HFF-Myc (cell line): Measurements from ENCODE around the gene WASF3.

ENCODE experiments used
- DNase-seq: peaks from one replicate; pipeline ENCODE4 v3.0.0-alpha.2; 2011; ENCODE audit warnings: low read depth; ENCODE audit errors: extremely low read depth
- H3K4me3 ChIP-seq: replicated peaks from 2 replicates; pipeline ENCODE4 v1.5.1; 2011; ENCODE audit warnings: low read depth, mild to moderate bottlenecking, control low read depth, low read length
- CTCF ChIP-seq: IDR thresholded peaks from 2 replicates; pipeline ENCODE4 v1.5.1; 2012; ENCODE audit warnings: mild to moderate bottlenecking, low read depth, low read length, control low read depth; ENCODE audit errors: missing control alignments

WASF3 gene

GRCh38 chr13:26591672-26592071, 34.2 kb downstream of the WASF3 start:
- no peak for DNase-seq
- H3K4me3 ChIP-seq, result no peak overlapping the region
- TF ChIP-seq CTCF, result no peak

GRCh38 chr13:26593661-26594060, 36.2 kb downstream of the WASF3 start:
- DNase-seq, result no peak
- H3K4me3 ChIP-seq, result no peak overlapping the region
- TF ChIP-seq CTCF, result no peak

- DNase-seq, result no peak
- no peak overlapping the region for H3K4me3 ChIP-seq
- TF ChIP-seq CTCF, result no peak
Observed at GRCh38 chr13:26594363-26594762, 36.9 kb downstream of the WASF3 start.

GRCh38 chr13:26596458-26596857, 39.0 kb downstream of the WASF3 start:
- no peak overlapping the region for H3K4me3 ChIP-seq
- no peak for DNase-seq
- TF ChIP-seq CTCF, result no peak

- DNase-seq, result no peak
- no peak overlapping the region for H3K4me3 ChIP-seq
- TF ChIP-seq CTCF, result no peak
Observed at GRCh38 chr13:26599403-26599802, 41.9 kb downstream of the WASF3 start.

GRCh38 chr13:26599860-26600259, 42.4 kb downstream of the WASF3 start:
- no peak for DNase-seq
- H3K4me3 ChIP-seq, result no peak overlapping the region
- TF ChIP-seq CTCF, result no peak

- no peak for TF ChIP-seq CTCF
- H3K4me3 ChIP-seq, result no peak overlapping the region
- DNase-seq, result no peak
Observed at GRCh38 chr13:26600343-26600742, 42.9 kb downstream of the WASF3 start.
